ENCODE results near the gene SCUBE1.

The SCUBE1 gene

GRCh38 chr22:43257549-43257948 lies 85.6 kb downstream of the SCUBE1 start:
- no peak for DNase-seq (ENCODE audit: low read depth)

- no peak for DNase-seq (ENCODE audit: low read depth)
These were observed 86.1 kb downstream of the SCUBE1 start for GRCh38 chr22:43256976-43257545.

- DNase-seq (ENCODE audit: low read depth) = no peak
These were observed 86.6 kb downstream of the SCUBE1 start for GRCh38 chr22:43256569-43256968.

GRCh38 chr22:43255299-43255698 lies 87.9 kb downstream of the SCUBE1 start:
- DNase-seq (ENCODE audit: low read depth) = no peak

GRCh38 chr22:43253839-43254238 lies 89.3 kb downstream of the SCUBE1 start:
- no peak for DNase-seq (ENCODE audit: low read depth)

GRCh38 chr22:43252319-43252718 lies 90.9 kb downstream of the SCUBE1 start:
- no peak for DNase-seq (ENCODE audit: low read depth)

GRCh38 chr22:43249789-43250471 lies 93.2 kb downstream of the SCUBE1 start:
- DNase-seq (ENCODE audit: low read depth) = no peak

GRCh38 chr22:43247546-43248260 lies 95.5 kb downstream of the SCUBE1 start:
- DNase-seq (ENCODE audit: low read depth) = no peak

- DNase-seq (ENCODE audit: low read depth) = no peak
These were observed 97.0 kb downstream of the SCUBE1 start for GRCh38 chr22:43246188-43246587.

- no peak for DNase-seq (ENCODE audit: low read depth)
These were observed 97.5 kb downstream of the SCUBE1 start for GRCh38 chr22:43245717-43246116.

GRCh38 chr22:43244803-43245527 lies 98.2 kb downstream of the SCUBE1 start:
- DNase-seq (ENCODE audit: low read depth) = no peak

- DNase-seq (ENCODE audit: low read depth) = no peak
These were observed 98.8 kb downstream of the SCUBE1 start for GRCh38 chr22:43244402-43244801.

- no peak for DNase-seq (ENCODE audit: low read depth)
These were observed 99.8 kb downstream of the SCUBE1 start for GRCh38 chr22:43243324-43243723.

GRCh38 chr22:43242627-43243026 lies 100.5 kb downstream of the SCUBE1 start:
- DNase-seq (ENCODE audit: low read depth) = no peak

- DNase-seq (ENCODE audit: low read depth) = no peak
These were observed 101.3 kb downstream of the SCUBE1 start for GRCh38 chr22:43241699-43242386.

GRCh38 chr22:43241138-43241597 lies 102.0 kb downstream of the SCUBE1 start:
- DNase-seq (ENCODE audit: low read depth) = no peak

- no peak for DNase-seq (ENCODE audit: low read depth)
These were observed 102.6 kb downstream of the SCUBE1 start for GRCh38 chr22:43240614-43241013.

- no peak for DNase-seq (ENCODE audit: low read depth)
These were observed 103.2 kb downstream of the SCUBE1 start for GRCh38 chr22:43239956-43240355.

- no peak for DNase-seq (ENCODE audit: low read depth)
These were observed 103.9 kb downstream of the SCUBE1 start for GRCh38 chr22:43239193-43239780.

- DNase-seq (ENCODE audit: low read depth) = no peak
These were observed 104.6 kb downstream of the SCUBE1 start for GRCh38 chr22:43238526-43239006.

GRCh38 chr22:43237280-43237679 lies 105.9 kb downstream of the SCUBE1 start:
- no peak for DNase-seq (ENCODE audit: low read depth)

Measured in activated T-cell treated with anti-CD3 and anti-CD28 coated beads for 1 hour (primary cell).